T-helper 22 cell (primary cell): ENCODE measurements around the gene CXorf58.
"Not testable (repeated sequence)": the region's sequence is repeated elsewhere in the genome, so short reads cannot be mapped to it uniquely, and the experiment has no call there.

ENCODE experiments used
- DNase-seq: peaks from one replicate; pipeline ENCODE4 v3.0.0-alpha.2; 2020; ENCODE audit warnings: low read depth

CXorf58 gene

DNA sequence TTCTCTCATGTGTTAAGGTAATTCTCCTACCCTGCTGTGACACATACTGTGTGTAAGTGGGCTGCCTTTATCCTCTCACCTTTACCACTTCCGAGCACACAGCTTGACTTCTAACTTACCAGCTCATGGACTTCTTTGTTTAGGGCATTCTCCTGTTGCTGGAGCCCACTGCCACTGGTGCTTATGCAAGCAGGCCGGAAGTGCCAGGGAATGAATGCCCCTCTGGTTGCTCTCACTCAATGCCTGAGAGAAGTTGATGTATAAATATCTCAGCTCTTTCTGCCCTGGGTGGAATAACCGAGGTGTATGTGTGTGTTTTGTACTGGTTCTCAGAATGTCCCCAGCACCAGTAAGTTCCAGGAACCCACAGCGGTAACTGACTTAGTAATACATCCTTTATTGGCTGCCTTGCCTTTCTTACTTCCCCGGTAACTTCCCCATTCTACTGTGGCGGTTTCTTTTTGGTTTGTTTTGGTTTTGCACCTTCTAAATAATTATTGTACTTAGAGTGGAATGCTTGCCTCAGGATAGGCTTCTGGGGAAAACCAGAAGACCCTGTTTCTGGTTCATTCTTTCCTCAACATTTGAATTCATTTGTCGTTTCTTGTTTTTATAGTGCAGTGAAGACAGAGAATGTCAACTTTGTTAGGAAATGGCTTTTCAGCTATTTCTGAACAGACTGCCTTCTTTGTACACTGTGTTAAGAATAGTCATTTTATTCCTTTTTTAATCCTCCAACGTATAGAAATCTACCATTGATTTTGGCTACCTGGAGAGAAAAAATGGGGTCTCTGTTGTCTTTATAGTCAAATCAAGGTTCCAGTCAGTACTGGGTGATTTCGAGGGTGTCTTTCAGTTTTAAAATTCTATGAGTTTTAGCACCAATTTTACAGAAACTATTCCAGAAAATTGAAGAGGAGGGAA lies 45.4 kb downstream of the CXorf58 start:
- no peak for DNase-seq

DNA sequence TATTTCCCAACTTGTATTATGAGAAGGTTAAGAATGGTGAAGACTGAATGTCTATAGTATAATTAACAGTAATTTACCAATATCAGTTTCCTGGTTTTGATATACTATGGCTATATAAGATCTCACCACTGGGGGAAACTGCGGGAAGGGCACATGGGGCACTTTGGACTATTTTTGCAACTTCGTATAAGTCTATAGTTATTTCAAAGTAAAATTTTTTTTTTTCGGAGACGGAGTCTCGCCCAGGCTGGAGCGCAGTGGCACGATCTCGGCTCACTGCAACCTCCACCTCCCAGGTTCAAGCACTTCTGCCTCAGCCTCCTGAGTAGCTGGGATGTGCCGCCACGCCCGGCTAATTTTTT lies 46.1 kb downstream of the CXorf58 start:
- no peak for DNase-seq

DNA sequence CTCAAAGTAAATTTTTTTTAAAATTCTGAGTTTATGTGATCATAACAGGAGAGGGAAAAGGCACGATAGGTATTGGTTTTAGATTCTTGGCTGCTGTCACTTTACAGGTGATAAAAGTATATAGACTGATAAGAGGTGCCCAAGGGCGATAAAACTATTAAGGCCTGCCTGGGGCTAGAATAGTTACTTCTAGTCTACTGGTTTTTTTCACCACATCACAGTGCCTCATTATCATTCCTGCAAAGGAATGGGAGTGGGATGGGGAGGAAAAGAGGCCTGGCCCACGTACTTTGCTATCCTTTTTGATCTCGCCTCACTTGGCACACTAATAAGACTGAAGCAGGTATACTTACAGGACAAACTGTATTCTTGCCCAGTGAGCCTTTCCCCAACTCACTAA lies 46.6 kb downstream of the CXorf58 start:
- DNase-seq, result no peak

DNA sequence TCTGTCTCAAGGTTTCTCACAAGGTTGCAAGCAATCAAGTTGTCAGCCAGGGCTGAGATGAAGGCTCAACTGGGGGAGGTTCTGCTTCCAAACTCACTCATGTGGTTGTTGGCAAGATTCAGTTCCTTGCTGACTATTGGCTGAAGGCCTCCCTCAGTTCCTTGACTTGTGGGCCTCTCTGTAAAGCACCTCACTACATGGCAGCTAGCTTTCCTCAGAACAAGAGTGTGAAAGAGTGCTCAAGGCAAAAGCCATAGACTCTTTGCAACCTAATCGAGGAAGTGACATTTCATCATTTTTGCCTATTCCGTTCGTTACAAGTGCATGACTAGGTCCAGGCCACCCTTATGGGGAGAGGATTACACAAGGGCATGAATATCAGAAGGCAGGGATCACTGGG lies 52.0 kb downstream of the CXorf58 start:
- DNase-seq, result no peak

DNA sequence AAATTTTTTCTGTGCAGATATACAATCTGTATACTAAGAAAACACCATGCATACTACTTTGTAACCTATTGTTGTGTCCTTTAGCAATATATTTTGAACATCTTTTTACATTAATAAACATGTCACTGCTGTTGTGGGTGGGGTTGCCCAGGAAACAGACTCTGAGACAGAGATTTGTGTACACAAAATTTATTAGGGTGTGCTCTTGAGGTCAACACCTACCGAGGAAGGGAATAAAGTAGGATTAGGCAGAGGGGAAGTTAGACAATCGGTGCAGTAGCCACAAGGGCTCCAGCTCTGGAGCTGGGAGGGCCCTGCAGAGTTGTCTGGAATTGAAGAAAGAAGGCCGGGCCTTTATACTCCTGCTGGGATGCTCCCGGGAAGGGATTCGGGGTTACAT lies 56.4 kb downstream of the CXorf58 start:
- no peak for DNase-seq

DNA sequence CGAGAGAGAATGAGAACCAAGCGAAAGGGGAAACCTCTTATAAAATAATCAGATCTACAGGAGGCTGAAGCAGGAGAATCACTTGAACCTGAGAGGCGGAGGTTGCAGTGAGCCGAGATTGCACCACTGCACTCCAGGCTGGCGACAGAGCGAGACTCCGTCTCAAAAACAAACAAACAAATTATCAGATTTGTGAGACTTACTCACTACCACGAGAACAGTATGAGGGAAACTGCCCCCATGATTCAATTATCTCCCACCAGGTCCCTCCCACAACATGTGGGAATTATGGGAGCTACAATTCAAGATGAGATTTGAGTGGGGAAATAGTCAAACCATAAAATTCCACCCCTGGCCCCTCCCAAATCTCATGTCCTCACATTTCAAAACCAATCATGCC lies 57.8 kb downstream of the CXorf58 start:
- not testable (repeated sequence) for DNase-seq

DNA sequence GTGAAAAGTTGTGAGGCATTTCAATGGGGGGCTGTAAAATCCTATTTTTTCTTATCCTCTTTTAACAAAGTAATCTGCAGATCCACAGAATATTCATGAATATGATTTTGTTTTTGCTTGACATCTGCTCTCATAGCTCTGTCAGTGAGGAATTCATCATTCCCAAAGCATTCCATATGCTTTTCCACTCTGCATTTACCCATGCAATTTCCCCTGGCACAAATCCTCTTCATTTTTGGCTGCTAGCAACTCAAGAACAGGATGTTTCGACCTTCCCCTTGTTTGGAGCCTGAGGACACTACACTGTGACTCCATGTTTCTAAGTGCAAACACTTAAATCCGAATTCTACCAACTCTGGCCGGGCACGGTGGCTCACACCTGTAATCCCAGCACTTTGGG lies 70.7 kb downstream of the CXorf58 start:
- DNase-seq, result no peak

DNA sequence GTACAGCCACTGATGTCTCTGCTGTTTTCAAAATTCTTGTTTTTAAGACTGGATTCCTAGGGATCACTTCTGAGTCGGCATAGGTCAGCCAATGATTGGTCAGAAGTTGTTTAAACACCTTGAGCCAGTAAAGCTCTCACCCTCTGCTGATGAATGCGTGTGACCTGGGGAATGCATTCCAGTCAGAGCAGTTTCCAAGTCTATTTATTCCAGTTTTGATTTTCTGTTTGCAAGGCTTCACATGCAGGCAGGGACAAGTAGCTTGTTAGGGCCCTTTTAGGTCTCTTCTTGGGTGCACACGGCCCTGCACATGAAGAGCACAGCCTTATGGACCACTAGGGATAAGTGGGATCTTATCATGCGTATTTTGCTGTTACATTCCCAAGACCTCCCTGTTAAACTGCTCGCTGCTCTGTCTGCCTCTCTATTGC lies 72.2 kb downstream of the CXorf58 start:
- DNase-seq, result no peak

DNA sequence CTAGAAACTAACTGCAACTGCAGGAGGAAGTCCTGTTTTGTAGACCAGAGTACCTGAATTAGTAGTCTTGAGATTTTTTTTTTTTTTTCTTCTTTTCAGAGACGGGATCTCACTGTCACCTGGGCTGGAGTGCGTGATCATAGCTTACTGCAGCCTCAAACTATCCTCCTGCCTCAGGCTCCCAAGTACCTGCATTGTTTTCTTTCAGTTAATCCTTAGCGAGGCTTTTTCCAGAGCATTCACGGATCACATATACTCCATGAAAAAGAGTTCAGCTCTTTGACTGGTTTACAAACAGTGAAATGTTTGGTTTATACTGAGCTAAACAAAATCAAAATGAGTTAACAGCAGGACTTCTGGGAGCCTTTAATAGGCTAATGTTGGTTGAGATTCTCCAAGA lies 73.4 kb downstream of the CXorf58 start:
- DNase-seq, result no peak

DNA sequence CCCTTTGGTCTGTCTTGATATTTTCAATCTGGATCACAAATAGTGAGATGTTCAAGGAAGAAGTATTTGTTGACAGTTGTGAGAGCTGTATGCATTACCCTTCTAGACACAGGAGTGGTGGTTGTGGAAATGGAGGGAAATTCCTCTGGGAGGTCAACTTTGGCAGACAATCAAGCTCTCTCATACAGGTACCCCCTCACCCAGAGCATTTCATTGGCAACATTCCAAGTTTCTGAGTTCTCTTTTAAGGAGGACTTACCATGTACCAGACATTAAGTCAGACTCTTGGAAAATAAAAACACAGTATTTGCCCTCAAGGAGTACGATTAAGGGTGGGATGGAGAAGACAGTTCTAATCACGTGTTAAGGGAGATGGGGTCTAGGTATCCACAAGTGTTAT lies 73.9 kb downstream of the CXorf58 start:
- no peak for DNase-seq

DNA sequence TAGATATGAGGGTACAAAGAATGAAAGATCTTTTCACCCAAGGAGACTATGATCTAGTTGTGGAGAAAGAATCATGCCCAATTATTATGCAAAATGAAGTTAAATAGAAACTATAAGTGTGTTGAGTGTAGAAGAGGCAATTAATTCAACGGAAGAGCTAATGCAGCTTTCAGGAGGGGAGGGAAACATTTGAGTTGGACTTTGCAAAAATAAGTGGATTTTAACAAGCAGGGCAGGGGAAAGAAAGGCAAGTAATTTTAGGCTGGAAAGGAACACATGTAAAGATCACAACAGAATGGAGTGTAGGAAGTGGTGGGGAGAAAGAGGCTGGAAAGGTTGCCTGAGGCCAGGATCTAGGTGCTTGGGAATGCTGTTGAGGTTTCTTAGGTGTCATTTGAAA lies 75.1 kb downstream of the CXorf58 start:
- DNase-seq, result no peak
